Fibroblast of skin of right biceps (primary cell): Measurements from ENCODE around the gene PTPRCAP.
"Not testable (repeated sequence)": the region's sequence is repeated elsewhere in the genome, so short reads cannot be mapped to it uniquely, and the experiment has no call there.

Experiments
- DNase-seq: peaks from one replicate; pipeline ENCODE4 v3.0.0-alpha.2; 2013

Gene PTPRCAP

GRCh38 chr11:67437082-67437808 is at the start of gene PTPRCAP:
Gene PTPRCAP, minus strand, starts transcription at chr11:67437682. Its CDS starts 63 bp downstream, at chr11:67437619.
- peak; percentile 39 for DNase-seq

GRCh38 chr11:67486481-67487195 is 49.2 kb upstream of the PTPRCAP start:
- no peak for DNase-seq

- not testable (repeated sequence) for DNase-seq
Measured at GRCh38 chr11:67485873-67486361, 48.4 kb upstream of the PTPRCAP start.

GRCh38 chr11:67484847-67485311 is 47.4 kb upstream of the PTPRCAP start:
- DNase-seq = no peak

- DNase-seq = no peak
Measured at GRCh38 chr11:67483831-67484665, 46.6 kb upstream of the PTPRCAP start.

GRCh38 chr11:67482827-67483798 is 45.6 kb upstream of the PTPRCAP start, which contains the start of gene AIP:
Gene AIP, plus strand, starts transcription at chr11:67483026. Its CDS starts 133 bp downstream, at chr11:67483159.
- DNase-seq = peak; percentile 98

GRCh38 chr11:67482275-67482826 is 44.9 kb upstream of the PTPRCAP start:
- no peak for DNase-seq

- not testable (repeated sequence) for DNase-seq
Measured at GRCh38 chr11:67477344-67478050, 40.0 kb upstream of the PTPRCAP start.

GRCh38 chr11:67476692-67477091 is 39.2 kb upstream of the PTPRCAP start:
- not testable (repeated sequence) for DNase-seq

GRCh38 chr11:67472882-67473281 is 35.4 kb upstream of the PTPRCAP start:
- DNase-seq = no peak

GRCh38 chr11:67470337-67471002 is 33.0 kb upstream of the PTPRCAP start:
- DNase-seq = no peak

GRCh38 chr11:67469508-67469811 is 32.0 kb upstream of the PTPRCAP start:
- DNase-seq = no peak

GRCh38 chr11:67468759-67469507 is 31.5 kb upstream of the PTPRCAP start, which contains the start of gene TMEM134:
Gene TMEM134, minus strand, starts transcription at chr11:67469251. Its CDS starts 59 bp downstream, at chr11:67469192.
- DNase-seq = peak; percentile 93

- DNase-seq = no peak
Measured at GRCh38 chr11:67468456-67468758, 30.9 kb upstream of the PTPRCAP start.

- no peak for DNase-seq
Measured at GRCh38 chr11:67468056-67468455, 30.6 kb upstream of the PTPRCAP start.

- no peak for DNase-seq
Measured at GRCh38 chr11:67466962-67467771, 29.7 kb upstream of the PTPRCAP start.

- no peak for DNase-seq
Measured at GRCh38 chr11:67466367-67466766, 28.9 kb upstream of the PTPRCAP start.

- peak; percentile 33 for DNase-seq
Measured at GRCh38 chr11:67465530-67465929, 28.0 kb upstream of the PTPRCAP start.

- no peak for DNase-seq
Measured at GRCh38 chr11:67465189-67465510, 27.7 kb upstream of the PTPRCAP start.
